Nephron progenitor cell (in vitro differentiated cells): ENCODE measurements around the gene AHCYL1.
A peak's percentile ranks its signal among the peaks of the same experiment; 100 is the strongest.

Experiments used
- DNase-seq: peaks from one replicate; pipeline ENCODE4 v3.0.0; 2021
- H3K27ac Mint-ChIP-seq: 2 replicates; pipeline ENCODE4 v1.8.0; 2021; ENCODE audit warnings: mild to moderate bottlenecking, moderate library complexity, mixed read lengths
- H3K27me3 Mint-ChIP-seq: 2 replicates; pipeline ENCODE4 v1.8.0; 2021; ENCODE audit warnings: mild to moderate bottlenecking, low read depth, mixed read lengths; ENCODE audit not compliant: poor library complexity
- H3K36me3 Mint-ChIP-seq: 2 replicates; pipeline ENCODE4 v1.8.0; 2021; ENCODE audit warnings: low read depth, mixed read lengths
- H3K4me1 Mint-ChIP-seq: 2 replicates; pipeline ENCODE4 v1.8.0; 2021; ENCODE audit warnings: mixed read lengths
- H3K4me3 Mint-ChIP-seq: 2 replicates; pipeline ENCODE4 v1.8.0; 2021; ENCODE audit warnings: mild to moderate bottlenecking, moderate library complexity, mixed read lengths
- H3K9me3 Mint-ChIP-seq: 2 replicates; pipeline ENCODE4 v1.8.0; 2021; ENCODE audit warnings: mild to moderate bottlenecking, moderate library complexity, mixed read lengths
- CTCF ChIP-seq: fragments of 200-600 bp; sonication (generic); IDR thresholded peaks from 2 replicates; pipeline ENCODE4 v1.5.0; 2021; ENCODE audit warnings: antibody characterized with exemption

AHCYL1 gene

GRCh38 chr1:109988349-109988914 lies 3.9 kb downstream of the AHCYL1 start:
- no peak overlapping the region for H3K27ac Mint-ChIP-seq
- peaks cover under 1% of the 10 kb centered on the region for H3K27me3 Mint-ChIP-seq
- H3K9me3 Mint-ChIP-seq: peaks cover 10% of the 10 kb centered on the region
- no peak for TF ChIP-seq CTCF
- peaks cover 49% of the 10 kb centered on the region for H3K36me3 Mint-ChIP-seq
- H3K4me3 Mint-ChIP-seq: no peak overlapping the region
- peaks cover 68% of the 10 kb centered on the region for H3K4me1 Mint-ChIP-seq
- DNase-seq: no peak

DNA sequence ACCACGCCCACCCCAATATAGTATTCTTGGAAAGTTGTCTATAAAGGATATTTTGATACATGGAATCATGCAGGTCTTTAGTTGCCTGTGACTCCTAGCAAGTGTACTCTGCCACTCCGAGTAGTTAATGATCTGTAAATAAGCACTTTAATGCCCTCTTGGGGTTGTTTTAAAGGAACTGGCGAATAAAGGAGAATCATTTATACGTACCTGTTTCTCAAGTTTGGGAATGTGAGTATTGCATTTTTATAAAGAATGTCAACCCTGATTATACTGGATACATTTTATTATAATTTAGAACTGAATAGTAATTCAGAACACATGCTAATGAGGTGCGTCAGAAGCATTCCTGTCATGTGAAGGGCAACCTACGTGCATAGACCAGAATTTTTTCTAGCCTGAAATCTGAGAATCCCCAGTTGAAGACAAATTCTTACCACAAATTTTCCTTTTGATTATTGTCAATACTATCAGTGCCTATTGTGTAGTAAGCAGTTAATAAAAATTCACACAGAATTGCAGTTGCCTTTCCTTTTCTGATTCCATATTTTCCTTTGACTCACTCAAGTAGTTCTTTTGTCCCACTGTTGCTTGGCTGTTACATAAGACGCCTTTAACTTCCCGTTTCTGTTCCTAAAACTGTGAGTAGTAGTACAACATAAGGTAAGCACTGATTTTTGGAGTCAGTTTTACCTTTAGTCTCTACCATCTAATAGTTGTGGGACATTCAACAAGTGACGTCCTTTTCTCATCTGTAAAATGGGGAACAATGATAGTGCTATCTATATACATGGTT lies 5.1 kb downstream of the AHCYL1 start:
- H3K9me3 Mint-ChIP-seq: peaks cover 10% of the 10 kb centered on the region
- DNase-seq: no peak
- TF ChIP-seq CTCF: no peak
- H3K36me3 Mint-ChIP-seq: peaks cover 54% of the 10 kb centered on the region
- no peaks in the 10 kb centered on the region for H3K27me3 Mint-ChIP-seq
- no peak overlapping the region for H3K4me3 Mint-ChIP-seq
- no peak overlapping the region for H3K27ac Mint-ChIP-seq
- peaks cover 60% of the 10 kb centered on the region for H3K4me1 Mint-ChIP-seq

GRCh38 chr1:109990302-109990653 lies 5.7 kb downstream of the AHCYL1 start:
- Mint-ChIP-seq H3K4me1 (peaks cover 59% of the 10 kb centered on the region), H3K4me3 (no peak overlapping the region), H3K27me3 (no peaks in the 10 kb centered on the region), H3K27ac (no peak overlapping the region), H3K36me3 (peaks cover 59% of the 10 kb centered on the region), H3K9me3 (peaks cover 10% of the 10 kb centered on the region)
- DNase-seq: no peak
- no peak for TF ChIP-seq CTCF

GRCh38 chr1:109991400-109991925 lies 6.9 kb downstream of the AHCYL1 start:
- Mint-ChIP-seq H3K4me1 (peaks cover 50% of the 10 kb centered on the region), H3K27me3 (no peaks in the 10 kb centered on the region), H3K27ac (peak overlapping the region; percentile 9), H3K36me3 (peaks cover 71% of the 10 kb centered on the region), H3K9me3 (peaks cover 10% of the 10 kb centered on the region), H3K4me3 (no peak overlapping the region)
- no peak for DNase-seq
- no peak for TF ChIP-seq CTCF

DNA sequence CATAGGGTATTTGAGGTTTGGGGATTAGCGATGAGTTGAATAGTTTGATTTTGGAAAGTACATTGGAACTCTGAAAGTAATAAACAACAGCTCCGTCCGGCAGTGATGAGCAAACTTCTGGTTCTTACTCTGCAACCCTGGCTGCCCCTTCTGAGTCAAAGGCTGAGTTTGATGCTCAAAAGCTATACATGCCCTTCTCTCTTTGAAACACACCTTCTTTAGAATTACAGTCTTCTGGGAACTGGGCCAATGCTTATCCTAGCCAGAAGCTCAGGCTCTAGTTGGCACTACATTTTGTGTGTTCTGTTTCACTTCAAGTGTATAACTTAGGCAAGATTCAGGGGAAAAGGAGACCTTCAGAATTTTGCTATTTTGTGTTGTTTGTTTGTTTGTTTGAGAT lies 9.3 kb downstream of the AHCYL1 start:
- no peak for TF ChIP-seq CTCF
- Mint-ChIP-seq H3K9me3 (peaks cover 3% of the 10 kb centered on the region), H3K4me3 (no peak overlapping the region), H3K27ac (no peak overlapping the region), H3K27me3 (no peaks in the 10 kb centered on the region), H3K36me3 (peaks cover 49% of the 10 kb centered on the region), H3K4me1 (peaks cover 42% of the 10 kb centered on the region)
- no peak for DNase-seq
